ENCODE results near the gene EFNB2.

Gene EFNB2

DNA sequence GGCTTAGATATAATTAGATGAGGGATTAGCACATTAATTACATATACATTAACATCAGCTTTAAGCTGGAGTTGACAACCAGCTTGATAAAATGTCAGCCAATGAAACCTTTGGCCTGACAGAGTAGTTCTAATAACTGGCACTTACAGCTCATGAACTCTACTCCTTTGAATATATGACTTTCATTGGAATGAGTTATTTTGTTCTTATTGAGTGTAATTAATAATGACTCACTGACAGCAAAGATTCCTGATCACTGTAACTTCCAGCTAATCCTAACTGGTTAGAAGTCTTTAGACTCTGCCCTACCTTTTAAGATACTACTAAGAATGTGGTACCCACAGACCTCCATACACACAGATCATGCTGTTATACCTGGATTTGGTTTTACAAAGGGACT is 41.0 kb downstream of the EFNB2 start:
- Histone ChIP-seq H3K4me1 (ENCODE audit: control insufficient read depth, low read length) (peaks cover 92% of the 10 kb centered on the region), H3K27ac (ENCODE audit: low read depth, low read length) (no peak overlapping the region), H3K4me2 (ENCODE audit: low read length) (no peak overlapping the region), H3K4me3 (ENCODE audit: low read length) (no peak overlapping the region), H3K9me2 (replicated peaks; ENCODE audit: control insufficient read depth, low read length) (no peaks in the 10 kb centered on the region), H3F3A (ENCODE audit: control insufficient read depth, insufficient read depth) (peaks cover 20% of the 10 kb centered on the region), H4K20me1 (ENCODE audit: control insufficient read depth, insufficient read depth, low read depth, low read length) (no peaks in the 10 kb centered on the region), H3K9me3 (ENCODE audit: control insufficient read depth, insufficient read depth, low read length) (no peaks in the 10 kb centered on the region), H3K79me2 (ENCODE audit: control insufficient read depth, low read length) (no peaks in the 10 kb centered on the region), H3K27me3 (ENCODE audit: control insufficient read depth, low read length) (no peaks in the 10 kb centered on the region), H3K36me3 (ENCODE audit: control insufficient read depth, low read length) (peaks cover 10% of the 10 kb centered on the region)
- TF ChIP-seq EZH2phosphoT487 (IDR thresholded peaks at IDR 0.05; ENCODE audit: borderline replicate concordance, low read length) = no peak
- TF ChIP-seq, protein P1, sequence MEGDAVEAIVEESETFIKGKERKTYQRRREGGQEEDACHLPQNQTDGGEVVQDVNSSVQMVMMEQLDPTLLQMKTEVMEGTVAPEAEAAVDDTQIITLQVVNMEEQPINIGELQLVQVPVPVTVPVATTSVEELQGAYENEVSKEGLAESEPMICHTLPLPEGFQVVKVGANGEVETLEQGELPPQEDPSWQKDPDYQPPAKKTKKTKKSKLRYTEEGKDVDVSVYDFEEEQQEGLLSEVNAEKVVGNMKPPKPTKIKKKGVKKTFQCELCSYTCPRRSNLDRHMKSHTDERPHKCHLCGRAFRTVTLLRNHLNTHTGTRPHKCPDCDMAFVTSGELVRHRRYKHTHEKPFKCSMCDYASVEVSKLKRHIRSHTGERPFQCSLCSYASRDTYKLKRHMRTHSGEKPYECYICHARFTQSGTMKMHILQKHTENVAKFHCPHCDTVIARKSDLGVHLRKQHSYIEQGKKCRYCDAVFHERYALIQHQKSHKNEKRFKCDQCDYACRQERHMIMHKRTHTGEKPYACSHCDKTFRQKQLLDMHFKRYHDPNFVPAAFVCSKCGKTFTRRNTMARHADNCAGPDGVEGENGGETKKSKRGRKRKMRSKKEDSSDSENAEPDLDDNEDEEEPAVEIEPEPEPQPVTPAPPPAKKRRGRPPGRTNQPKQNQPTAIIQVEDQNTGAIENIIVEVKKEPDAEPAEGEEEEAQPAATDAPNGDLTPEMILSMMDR (IDR thresholded peaks at IDR 0.05; ENCODE audit: low read depth, low read length, poor library complexity, severe bottlenecking) = no peak

DNA sequence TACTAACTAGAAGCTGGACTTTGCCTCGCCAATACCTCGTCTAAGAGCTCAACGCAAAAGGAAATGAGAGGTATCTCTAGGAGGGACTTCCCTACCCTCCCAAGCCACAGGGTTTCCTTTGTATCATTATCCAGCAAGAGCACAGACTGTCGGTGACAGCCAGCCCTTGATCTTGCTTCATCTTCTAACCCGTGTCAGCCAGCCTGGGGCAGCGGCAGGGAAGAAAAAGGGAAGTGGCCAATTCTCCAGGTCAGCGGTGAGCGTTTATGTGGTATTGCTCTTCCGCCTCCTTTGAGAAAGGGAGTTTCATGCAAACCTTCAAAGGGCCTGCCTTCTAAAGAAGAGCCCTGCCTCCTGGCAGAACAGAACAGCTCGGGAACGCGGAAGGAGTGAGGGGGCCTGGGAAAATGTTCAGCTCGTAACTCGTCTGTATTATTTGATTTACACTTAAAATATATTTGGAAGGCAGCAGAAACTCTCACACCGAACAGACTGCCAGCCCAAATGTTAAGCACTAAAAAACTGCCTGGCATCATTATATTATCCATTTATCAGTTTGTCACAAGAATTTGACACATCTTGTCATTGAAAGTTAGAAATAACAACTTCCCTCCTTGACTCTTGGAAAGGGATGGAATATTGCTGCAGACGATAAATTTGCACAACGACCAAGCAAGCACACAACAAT is 41.8 kb downstream of the EFNB2 start:
- Histone ChIP-seq H3K79me2 (ENCODE audit: control insufficient read depth, low read length) (no peaks in the 10 kb centered on the region), H3K4me1 (ENCODE audit: control insufficient read depth, low read length) (peaks cover 89% of the 10 kb centered on the region), H3K27me3 (ENCODE audit: control insufficient read depth, low read length) (no peaks in the 10 kb centered on the region), H3K9me2 (replicated peaks; ENCODE audit: control insufficient read depth, low read length) (no peaks in the 10 kb centered on the region), H3K36me3 (ENCODE audit: control insufficient read depth, low read length) (peaks cover 10% of the 10 kb centered on the region), H3K4me2 (ENCODE audit: low read length) (peak overlapping the region; percentile 22), H3K4me3 (ENCODE audit: low read length) (no peak overlapping the region), H3K9me3 (ENCODE audit: control insufficient read depth, insufficient read depth, low read length) (no peaks in the 10 kb centered on the region), H3F3A (ENCODE audit: control insufficient read depth, insufficient read depth) (peaks cover 13% of the 10 kb centered on the region), H4K20me1 (ENCODE audit: control insufficient read depth, insufficient read depth, low read depth, low read length) (no peaks in the 10 kb centered on the region), H3K27ac (ENCODE audit: low read depth, low read length) (no peak overlapping the region)
- TF ChIP-seq, protein P1 (IDR thresholded peaks at IDR 0.05; ENCODE audit: low read depth, low read length, poor library complexity, severe bottlenecking) = no peak
- TF ChIP-seq EZH2phosphoT487 (IDR thresholded peaks at IDR 0.05; ENCODE audit: borderline replicate concordance, low read length) = no peak

DNA sequence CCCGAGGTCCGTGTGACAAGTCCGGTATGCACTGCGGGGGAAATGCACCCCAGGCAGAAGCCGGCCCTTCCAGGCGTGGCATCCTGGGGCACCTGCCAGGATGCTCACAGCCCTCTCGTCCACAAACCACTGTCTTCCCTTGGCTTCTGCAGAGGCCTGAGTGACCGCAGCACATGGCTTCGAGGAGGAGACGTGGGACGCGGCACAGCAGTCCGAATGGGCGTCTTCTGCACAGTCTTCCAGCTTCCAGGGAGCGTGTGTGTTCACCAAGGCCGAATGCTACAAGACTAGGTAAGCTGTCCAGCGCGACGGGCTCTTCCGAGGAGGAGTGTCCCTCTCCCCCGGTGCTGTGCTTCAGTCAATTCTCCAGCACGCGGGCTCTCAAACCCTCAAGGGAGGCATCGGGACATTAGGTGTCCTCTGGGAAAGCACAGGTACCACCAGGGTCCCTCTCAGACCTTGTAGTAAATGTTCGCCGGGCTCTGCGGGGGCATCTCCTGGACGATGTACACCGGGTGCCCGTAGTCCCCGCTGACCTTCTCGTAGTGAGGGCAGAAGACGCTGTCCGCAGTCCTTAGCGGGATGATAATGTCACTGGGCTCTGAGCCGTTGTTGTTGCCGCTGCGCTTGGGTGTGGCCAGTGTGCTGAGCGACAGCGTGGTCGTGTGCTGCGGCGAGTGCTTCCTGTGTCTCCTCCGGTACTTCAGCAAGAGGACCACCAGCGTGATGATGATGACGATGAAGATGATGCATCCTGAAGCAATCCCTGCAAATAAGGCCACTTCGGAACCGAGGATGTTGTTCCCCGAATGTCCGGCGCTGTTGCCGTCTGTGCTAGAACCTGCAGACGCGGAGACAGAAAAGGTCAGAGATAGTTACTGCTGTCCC is 42.6 kb downstream of the EFNB2 start:
- no peaks in the 10 kb centered on the region for H4K20me1 ChIP-seq (ENCODE audit: control insufficient read depth, insufficient read depth, low read depth, low read length)
- no peak for TF ChIP-seq EZH2phosphoT487 (IDR thresholded peaks at IDR 0.05; ENCODE audit: borderline replicate concordance, low read length)
- TF ChIP-seq, protein P1 (IDR thresholded peaks at IDR 0.05; ENCODE audit: low read depth, low read length, poor library complexity, severe bottlenecking) = no peak
- H3K9me3 ChIP-seq (ENCODE audit: control insufficient read depth, insufficient read depth, low read length) = no peaks in the 10 kb centered on the region
- H3K4me1 ChIP-seq (ENCODE audit: control insufficient read depth, low read length) = peaks cover 80% of the 10 kb centered on the region
- H3K79me2 ChIP-seq (ENCODE audit: control insufficient read depth, low read length) = no peaks in the 10 kb centered on the region
- no peaks in the 10 kb centered on the region for H3K9me2 ChIP-seq (replicated peaks; ENCODE audit: control insufficient read depth, low read length)
- H3K27ac ChIP-seq (ENCODE audit: low read depth, low read length) = no peak overlapping the region
- no peaks in the 10 kb centered on the region for H3K27me3 ChIP-seq (ENCODE audit: control insufficient read depth, low read length)
- peak overlapping the region; percentile 22; the same call in 1 of the 2 replicates for H3K4me2 ChIP-seq (ENCODE audit: low read length)
- H3K36me3 ChIP-seq (ENCODE audit: control insufficient read depth, low read length) = peaks cover 10% of the 10 kb centered on the region
- H3F3A ChIP-seq (ENCODE audit: control insufficient read depth, insufficient read depth) = peaks cover 5% of the 10 kb centered on the region
- no peak overlapping the region for H3K4me3 ChIP-seq (ENCODE audit: low read length)
